GM12892 (cell line): ENCODE results near the gene GPC5.

Experiments used
- POLR2A ChIP-seq: IDR thresholded peaks from 2 replicates; pipeline ENCODE4 v1.6.1; 2011; ENCODE audit warnings: low read depth, low read length, control low read depth
- POLR2AphosphoS5 ChIP-seq: IDR thresholded peaks from 2 replicates; pipeline ENCODE4 v1.6.1; 2011; ENCODE audit warnings: low read depth, low read length, control low read depth

DNA sequence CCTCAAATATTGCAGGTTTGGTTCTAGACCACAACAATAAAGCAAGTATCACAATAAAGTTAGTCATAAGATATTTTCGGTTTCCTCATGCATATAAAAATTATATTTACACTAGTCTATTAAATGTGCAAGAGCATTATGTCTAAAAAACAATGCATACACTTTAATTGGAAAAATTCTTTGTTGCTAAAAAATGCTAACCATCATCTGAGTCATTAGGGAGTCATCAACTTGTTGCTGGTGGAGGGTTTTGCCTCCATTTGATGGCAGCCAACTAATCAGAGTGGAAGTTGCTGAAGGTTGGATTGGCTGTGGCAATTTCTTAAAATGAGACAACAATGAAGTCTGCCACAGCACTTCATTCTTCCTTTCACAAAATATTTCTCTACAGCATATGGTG is 1405.9 kb downstream of the GPC5 start:
- TF ChIP-seq POLR2AphosphoS5 (no peak), POLR2A (no peak)
